Stimulated activated CD4-positive, alpha-beta T cell treated with anti-CD3 and anti-CD28 coated beads, Interleukin-4, amount 100 ng/mL, for 48 hours (primary cell): ENCODE results near the gene CDX1.
"Not testable (repeated sequence)": the region's sequence is repeated elsewhere in the genome, so short reads cannot be mapped to it uniquely, and the experiment has no call there.

Experiments
- DNase-seq, 2 donors: peaks; one replicate each; pipeline ENCODE4 v3.0.0-alpha.2; 2020; ENCODE audit warnings: low read depth in 2 of 2

The CDX1 gene

GRCh38 chr5:150233706-150234105, 67.1 kb downstream of the CDX1 start:
- not testable (repeated sequence) for DNase-seq
